GM15510 (cell line): Measurements from ENCODE around the gene ZNF23.

Source experiments
- POLR2A ChIP-seq: IDR thresholded peaks from 3 replicates; pipeline ENCODE4 v1.6.1; 2011; ENCODE audit warnings: borderline replicate concordance; ENCODE audit not compliant: insufficient read length; ENCODE audit errors: extremely low read depth

Gene ZNF23

GRCh38 chr16:71441348-71442050 lies 20.5 kb downstream of the ZNF23 start:
- TF ChIP-seq POLR2A: no peak

- no peak for TF ChIP-seq POLR2A
Measured at GRCh38 chr16:71440669-71441347, 21.2 kb downstream of the ZNF23 start.

GRCh38 chr16:71439523-71439922 lies 22.5 kb downstream of the ZNF23 start:
- TF ChIP-seq POLR2A: no peak

- TF ChIP-seq POLR2A: no peak
Measured at GRCh38 chr16:71436473-71436872, 25.6 kb downstream of the ZNF23 start.

- no peak for TF ChIP-seq POLR2A
Measured at GRCh38 chr16:71432906-71433305, 29.1 kb downstream of the ZNF23 start.

DNA sequence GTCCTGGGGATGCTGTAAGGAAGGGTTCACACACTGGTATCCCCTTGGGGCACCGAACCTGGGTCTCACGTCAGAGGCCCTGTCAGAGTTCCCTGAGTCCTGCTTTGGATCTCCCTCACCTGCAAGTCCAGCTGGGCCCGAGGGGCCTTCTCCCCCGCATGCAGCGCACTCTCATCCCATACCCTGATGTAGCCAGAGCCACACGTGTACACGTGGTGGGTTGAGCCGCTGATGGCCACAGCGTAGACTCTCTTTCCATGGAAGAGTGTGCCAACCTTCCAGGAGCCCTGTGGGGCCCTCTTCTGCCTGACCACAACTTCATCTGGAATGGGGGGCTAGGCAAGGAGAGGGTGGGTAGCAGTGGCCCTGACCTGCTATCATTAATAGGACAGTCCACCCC lies 30.1 kb downstream of the ZNF23 start:
- no peak for TF ChIP-seq POLR2A

DNA sequence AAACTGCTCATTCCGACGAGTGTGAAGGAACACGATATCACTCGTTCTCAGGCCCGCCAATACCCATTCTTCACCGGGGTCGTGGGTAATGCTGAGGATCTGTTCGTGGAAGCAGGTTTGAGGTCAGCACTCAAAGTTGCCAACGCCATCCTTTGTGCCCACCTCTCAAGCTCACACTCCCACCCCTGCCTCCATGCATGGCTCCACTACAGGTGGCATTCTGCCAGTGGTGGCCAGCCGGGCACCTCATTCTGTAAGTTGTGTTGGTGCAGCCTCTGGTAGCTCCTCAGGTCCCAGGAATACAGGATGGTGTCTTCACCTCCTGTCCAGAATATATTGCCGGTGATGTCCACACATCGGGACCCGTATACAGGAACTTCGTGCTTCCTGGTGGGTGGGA lies 30.9 kb downstream of the ZNF23 start:
- TF ChIP-seq POLR2A: no peak

GRCh38 chr16:71430744-71431143 lies 31.3 kb downstream of the ZNF23 start:
- no peak for TF ChIP-seq POLR2A

DNA sequence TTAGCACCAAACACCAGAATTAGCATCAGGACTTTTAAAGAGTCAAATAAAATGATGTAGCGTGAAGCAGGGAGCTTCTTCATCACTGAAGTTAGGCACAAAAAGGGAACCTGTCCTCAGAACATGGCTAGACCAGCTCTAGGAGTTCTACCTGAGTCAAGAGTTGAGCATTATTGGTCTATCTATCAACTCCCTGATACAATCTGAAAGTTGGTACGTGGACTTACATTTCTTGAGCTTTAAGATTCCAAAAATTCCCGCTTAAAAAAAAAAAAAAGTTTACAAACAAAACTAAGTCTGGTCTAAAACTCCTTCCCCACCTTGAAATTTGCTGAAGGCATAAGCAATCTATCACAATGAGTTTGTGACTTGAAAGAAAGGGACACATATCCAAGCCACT lies 32.5 kb downstream of the ZNF23 start:
- no peak for TF ChIP-seq POLR2A

GRCh38 chr16:71428883-71429282 lies 33.2 kb downstream of the ZNF23 start:
- no peak for TF ChIP-seq POLR2A

- TF ChIP-seq POLR2A: no peak
Measured at GRCh38 chr16:71428385-71428784, 33.7 kb downstream of the ZNF23 start.

- TF ChIP-seq POLR2A: no peak
Measured at GRCh38 chr16:71426880-71427615, 35.0 kb downstream of the ZNF23 start.

GRCh38 chr16:71426069-71426879 lies 35.8 kb downstream of the ZNF23 start:
- no peak for TF ChIP-seq POLR2A

- no peak for TF ChIP-seq POLR2A
Measured at GRCh38 chr16:71425746-71426068, 36.3 kb downstream of the ZNF23 start.

DNA sequence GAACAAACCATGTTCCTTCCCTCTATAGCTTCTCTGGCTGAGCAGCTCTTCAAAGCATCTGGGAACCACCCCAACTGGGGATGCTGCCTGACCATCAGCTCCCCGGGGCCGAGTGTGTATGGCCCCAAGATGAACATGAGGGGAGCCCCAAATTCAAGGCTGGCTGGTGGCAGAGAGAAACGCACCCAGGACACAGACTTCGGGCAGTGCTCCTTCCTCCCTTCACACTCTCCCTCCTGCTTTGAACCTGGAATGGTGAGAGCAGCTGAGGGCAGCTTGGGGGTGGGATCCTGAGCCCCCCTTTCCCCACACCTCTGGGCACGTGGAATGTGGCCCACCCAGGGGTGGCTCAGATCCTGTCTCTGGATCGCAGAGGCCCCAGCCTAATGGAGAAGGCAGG lies 37.4 kb downstream of the ZNF23 start:
- TF ChIP-seq POLR2A: no peak
